Upper lobe of right lung (tissue), 1 donor: ENCODE results near the gene TNFAIP8. TPM values are rescaled to one million over a fixed set of nuclear protein-coding genes. Genes with fewer than 3 reads are reported as not detected.

Experiments used
- ATAC-seq: fragments of 200-7000 bp; cut with Tn5 transposase; one replicate; pipeline ENCODE4 v1.9.1; 2020; ENCODE audit warnings: mild to moderate bottlenecking, moderate library complexity
- DNase-seq: peaks from one replicate; pipeline ENCODE4 v3.0.0-alpha.2; 2020
- H3K27ac ChIP-seq: fragments of 200-600 bp; one replicate; pipeline ENCODE4 v1.8.0; 2022
- H3K27me3 ChIP-seq: fragments of 200-600 bp; one replicate; pipeline ENCODE4 v1.8.0; 2022; ENCODE audit warnings: mild to moderate bottlenecking
- H3K36me3 ChIP-seq: fragments of 200-600 bp; one replicate; pipeline ENCODE4 v1.8.0; 2022
- H3K4me1 ChIP-seq: fragments of 200-600 bp; one replicate; pipeline ENCODE4 v1.8.0; 2022
- H3K4me3 ChIP-seq: fragments of 200-600 bp; one replicate; pipeline ENCODE4 v1.8.0; 2022; ENCODE audit warnings: mild to moderate bottlenecking
- H3K9me3 ChIP-seq: fragments of 200-600 bp; one replicate; pipeline ENCODE4 v1.8.0; 2022
- intact Hi-C: fragments of 100-400 bp; cut with DNase I; formaldehyde crosslinking; loops from one replicate; pipeline ENCODE4 v1.11.0; 2022
- total RNA-seq: library from RNA; stranded (reverse); fragmentation: NEBNext Ultra II Directional; extraction: Animal tissue kit (Norgen Biotek cat#: 25700); gene quantifications from one replicate; pipeline ENCODE4 v1.2.1, GENCODE V29; 2021
- TF ChIP-seq, protein P1 (sequence below): fragments of 200-600 bp; IDR thresholded peaks from one replicate; pipeline ENCODE4 v1.8.0; 2022; ENCODE audit warnings: antibody characterized with exemption
- donor health status: DM: no; HTN: yes; CAD: no; lungs with severe emphysema.

TNFAIP8 gene
- total RNA-seq, 1 donor from 2014 or later: 22.4 TPM

DNA sequence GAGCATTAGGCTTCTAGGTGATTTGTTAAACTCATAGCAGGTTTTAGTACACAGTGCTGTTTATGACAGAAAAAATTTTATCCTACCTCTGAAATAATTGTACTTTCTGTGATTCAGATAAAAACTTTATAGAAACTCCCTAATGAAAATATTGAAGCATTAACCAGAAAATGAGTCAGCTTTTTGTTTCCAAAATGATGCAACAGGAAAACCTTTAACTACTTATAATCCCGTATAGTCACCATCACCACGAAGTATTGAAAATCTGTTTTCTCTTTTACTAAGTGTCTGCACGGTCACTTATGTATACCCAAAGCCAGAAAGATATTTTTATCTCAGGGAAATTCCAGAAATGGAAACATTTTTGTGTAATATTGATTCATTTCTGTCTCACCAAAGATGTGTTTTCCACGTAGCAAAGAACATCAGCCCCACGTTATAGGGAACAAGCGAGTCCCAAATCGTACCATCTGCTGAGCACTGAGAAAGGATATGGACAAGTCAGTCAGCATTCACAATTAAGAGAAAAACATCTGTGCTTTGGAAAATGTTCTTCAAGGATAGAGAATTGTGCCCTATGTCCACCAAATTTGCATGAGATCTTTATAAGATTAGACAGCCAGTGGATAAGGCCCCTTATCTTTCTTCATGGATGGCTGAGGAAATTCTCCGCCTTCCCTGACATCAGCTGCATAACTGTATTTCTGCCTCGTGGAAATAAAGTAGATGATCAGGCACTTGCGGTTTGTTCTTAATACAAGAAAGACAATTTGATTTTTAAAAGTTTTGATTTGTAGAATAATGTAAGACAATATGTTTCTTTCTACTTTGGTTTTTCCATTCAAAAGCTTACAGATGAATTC, 41.9 kb downstream of the TNFAIP8 start:
- H3K27me3 ChIP-seq: no peaks in the 10 kb centered on the region
- H3K4me1 ChIP-seq: peaks cover 25% of the 10 kb centered on the region
- intact Hi-C loops: no loop called here
- peaks cover 4% of the 10 kb centered on the region for H3K36me3 ChIP-seq
- TF ChIP-seq, protein P1, sequence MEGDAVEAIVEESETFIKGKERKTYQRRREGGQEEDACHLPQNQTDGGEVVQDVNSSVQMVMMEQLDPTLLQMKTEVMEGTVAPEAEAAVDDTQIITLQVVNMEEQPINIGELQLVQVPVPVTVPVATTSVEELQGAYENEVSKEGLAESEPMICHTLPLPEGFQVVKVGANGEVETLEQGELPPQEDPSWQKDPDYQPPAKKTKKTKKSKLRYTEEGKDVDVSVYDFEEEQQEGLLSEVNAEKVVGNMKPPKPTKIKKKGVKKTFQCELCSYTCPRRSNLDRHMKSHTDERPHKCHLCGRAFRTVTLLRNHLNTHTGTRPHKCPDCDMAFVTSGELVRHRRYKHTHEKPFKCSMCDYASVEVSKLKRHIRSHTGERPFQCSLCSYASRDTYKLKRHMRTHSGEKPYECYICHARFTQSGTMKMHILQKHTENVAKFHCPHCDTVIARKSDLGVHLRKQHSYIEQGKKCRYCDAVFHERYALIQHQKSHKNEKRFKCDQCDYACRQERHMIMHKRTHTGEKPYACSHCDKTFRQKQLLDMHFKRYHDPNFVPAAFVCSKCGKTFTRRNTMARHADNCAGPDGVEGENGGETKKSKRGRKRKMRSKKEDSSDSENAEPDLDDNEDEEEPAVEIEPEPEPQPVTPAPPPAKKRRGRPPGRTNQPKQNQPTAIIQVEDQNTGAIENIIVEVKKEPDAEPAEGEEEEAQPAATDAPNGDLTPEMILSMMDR: no peak
- H3K9me3 ChIP-seq: no peaks in the 10 kb centered on the region
- no peak overlapping the region for H3K27ac ChIP-seq
- ATAC-seq (no peak), DNase-seq (no peak)
- H3K4me3 ChIP-seq: no peak overlapping the region

DNA sequence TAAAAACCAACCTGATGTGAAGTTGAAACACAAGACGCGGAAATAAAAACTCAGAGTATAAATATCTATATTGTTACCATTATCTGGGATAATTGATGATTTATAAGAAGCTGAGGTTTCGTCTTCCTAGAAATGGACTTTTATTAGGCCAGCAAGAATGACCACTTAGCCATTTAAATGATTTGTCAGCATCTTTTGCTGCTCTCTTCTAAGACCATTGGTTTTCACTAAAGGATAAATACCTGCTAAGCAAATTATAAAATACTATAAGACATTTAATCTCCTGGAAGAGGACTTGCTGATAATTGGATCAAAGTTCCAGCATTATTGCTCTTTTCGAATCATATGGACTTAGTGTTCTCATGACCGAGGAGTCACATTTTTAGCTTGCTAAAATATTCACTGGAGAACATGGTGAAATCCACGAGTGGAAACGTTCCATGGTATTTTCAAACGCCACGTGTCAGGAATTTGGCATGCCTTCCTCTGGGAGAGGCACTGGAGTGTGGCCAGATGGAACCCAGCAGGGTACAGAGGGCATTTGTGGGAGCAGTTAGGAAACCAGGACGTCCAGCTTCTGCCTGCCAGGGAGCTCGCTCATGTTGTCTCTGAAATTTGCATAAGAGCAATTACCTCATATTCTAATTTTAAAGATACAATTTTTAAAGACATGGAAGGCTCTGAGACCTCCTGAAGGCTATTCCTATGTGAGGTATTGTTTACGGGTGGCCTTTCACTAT, 43.1 kb downstream of the TNFAIP8 start:
- Histone ChIP-seq H3K4me3 (no peak overlapping the region), H3K27me3 (no peaks in the 10 kb centered on the region), H3K36me3 (peaks cover 3% of the 10 kb centered on the region), H3K4me1 (peaks cover 25% of the 10 kb centered on the region), H3K27ac (peak overlapping the region; percentile 34), H3K9me3 (no peaks in the 10 kb centered on the region)
- intact Hi-C loops: no loop called here
- ATAC-seq (peak; percentile 85), DNase-seq (peak; percentile 70)
- TF ChIP-seq, protein P1: no peak

DNA sequence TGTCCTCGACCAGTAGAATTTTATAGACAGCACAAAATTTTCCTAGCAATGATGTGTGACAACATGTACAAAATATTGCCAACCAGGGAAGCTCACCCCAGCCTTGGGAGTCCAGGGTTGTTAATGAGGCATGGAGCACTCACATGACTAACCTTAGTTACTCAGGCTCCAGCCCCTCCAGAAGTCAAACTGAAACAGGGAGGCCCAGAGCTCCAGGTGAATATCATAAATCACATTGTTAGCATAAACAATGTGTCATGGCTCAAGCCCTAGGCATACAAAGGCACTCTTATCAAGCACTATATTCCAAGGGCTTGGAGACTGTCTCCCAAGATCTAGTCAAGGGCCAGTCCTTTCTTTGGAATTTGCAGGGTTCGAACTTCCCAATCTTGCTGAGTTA, 44.4 kb downstream of the TNFAIP8 start:
- H3K4me3 ChIP-seq: no peak overlapping the region
- H3K9me3 ChIP-seq: no peaks in the 10 kb centered on the region
- ATAC-seq (no peak), DNase-seq (no peak)
- no peaks in the 10 kb centered on the region for H3K36me3 ChIP-seq
- intact Hi-C loops: no loop called here
- TF ChIP-seq, protein P1: no peak
- H3K27ac ChIP-seq: no peak overlapping the region
- no peaks in the 10 kb centered on the region for H3K27me3 ChIP-seq
- peaks cover 25% of the 10 kb centered on the region for H3K4me1 ChIP-seq

DNA sequence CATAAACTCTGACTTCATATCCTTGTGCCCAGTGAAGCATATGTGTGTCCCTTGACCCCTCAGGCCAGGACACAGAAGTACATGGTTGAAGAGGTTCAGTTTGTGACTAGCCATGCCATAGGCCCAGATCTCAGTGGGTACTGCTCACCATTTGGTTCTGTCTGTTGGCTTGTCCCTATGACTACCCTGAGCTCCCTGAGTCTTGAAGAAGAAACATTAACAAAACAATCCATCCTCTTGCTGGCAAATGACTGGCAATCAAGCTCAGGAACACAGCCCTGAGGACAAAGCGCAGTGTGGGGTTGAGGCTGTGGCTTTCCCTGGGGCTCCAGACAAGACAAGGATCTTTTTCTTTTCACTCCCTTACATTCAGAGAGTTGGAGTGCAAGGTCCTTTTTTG, 46.3 kb downstream of the TNFAIP8 start:
- Histone ChIP-seq H3K4me1 (peaks cover 20% of the 10 kb centered on the region), H3K27ac (no peak overlapping the region), H3K4me3 (no peak overlapping the region), H3K27me3 (no peaks in the 10 kb centered on the region), H3K36me3 (no peaks in the 10 kb centered on the region), H3K9me3 (no peaks in the 10 kb centered on the region)
- intact Hi-C loops: no loop called here
- TF ChIP-seq, protein P1: no peak
- DNase-seq: no peak
- no peak for ATAC-seq

DNA sequence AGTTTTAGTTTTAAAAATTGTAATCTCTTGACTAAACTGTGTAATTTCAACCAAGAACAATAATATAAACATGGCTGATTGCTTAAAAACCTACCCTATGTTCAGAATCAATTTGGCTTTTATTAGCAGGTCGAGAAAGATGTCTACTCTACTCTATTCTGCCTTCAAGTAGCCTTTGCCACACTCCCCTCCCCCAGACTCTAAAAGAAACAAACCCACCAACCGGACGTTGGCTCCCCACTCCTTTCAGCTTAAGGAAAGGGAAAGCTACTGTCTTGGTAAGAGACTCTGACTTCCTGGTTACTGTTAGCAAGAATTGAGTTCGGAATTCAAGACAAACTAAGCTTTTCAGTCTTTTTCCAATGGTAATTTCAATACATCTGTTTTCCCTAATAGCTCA, 46.7 kb downstream of the TNFAIP8 start:
- no peak for ATAC-seq
- H3K4me3 ChIP-seq: no peak overlapping the region
- no peaks in the 10 kb centered on the region for H3K9me3 ChIP-seq
- intact Hi-C loops: no loop called here
- H3K27ac ChIP-seq: no peak overlapping the region
- no peak for DNase-seq
- no peaks in the 10 kb centered on the region for H3K36me3 ChIP-seq
- no peaks in the 10 kb centered on the region for H3K27me3 ChIP-seq
- peaks cover 16% of the 10 kb centered on the region for H3K4me1 ChIP-seq
- TF ChIP-seq, protein P1: no peak
